DMS153 treated with DMSO at 0.1 percent for 48 hours (cell line): ENCODE data around the gene MSH6.

Experiments
- DNase-seq: peaks from one replicate; lab custom pipeline; 2025; ENCODE audit not compliant: unreplicated experiment; lab: John Stamatoyannopoulos, UW

Gene MSH6

DNA sequence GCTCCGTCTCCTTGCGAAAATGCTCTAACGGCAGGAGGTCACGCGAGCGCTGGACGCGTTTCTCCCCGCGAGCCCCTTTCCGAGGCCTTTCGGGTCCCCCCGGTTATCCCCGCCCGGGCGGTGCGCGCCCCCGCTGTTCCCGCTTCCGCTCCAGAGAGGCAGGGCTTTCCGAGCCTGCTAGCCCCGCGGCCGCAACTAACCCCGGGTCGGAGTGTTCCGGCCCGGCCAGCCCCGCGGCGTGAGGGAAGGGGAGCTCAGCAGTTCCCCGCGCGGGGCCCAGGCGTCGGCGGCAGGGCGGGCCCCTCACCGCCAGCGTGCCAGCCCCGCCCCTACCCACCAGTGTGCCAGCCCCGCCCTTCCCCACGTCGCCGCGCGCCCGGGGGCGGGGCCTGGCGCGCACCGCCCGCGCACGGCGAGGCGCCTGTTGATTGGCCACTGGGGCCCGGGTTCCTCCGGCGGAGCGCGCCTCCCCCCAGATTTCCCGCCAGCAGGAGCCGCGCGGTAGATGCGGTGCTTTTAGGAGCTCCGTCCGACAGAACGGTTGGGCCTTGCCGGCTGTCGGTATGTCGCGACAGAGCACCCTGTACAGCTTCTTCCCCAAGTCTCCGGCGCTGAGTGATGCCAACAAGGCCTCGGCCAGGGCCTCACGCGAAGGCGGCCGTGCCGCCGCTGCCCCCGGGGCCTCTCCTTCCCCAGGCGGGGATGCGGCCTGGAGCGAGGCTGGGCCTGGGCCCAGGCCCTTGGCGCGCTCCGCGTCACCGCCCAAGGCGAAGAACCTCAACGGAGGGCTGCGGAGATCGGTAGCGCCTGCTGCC is at the start of gene MSH6:
TSS of gene MSH6 (plus strand) at position 475 of the 815 bp plus-strand sequence. CDS start at position 564, 89 bp downstream.
- DNase-seq = peak; percentile 66

DNA sequence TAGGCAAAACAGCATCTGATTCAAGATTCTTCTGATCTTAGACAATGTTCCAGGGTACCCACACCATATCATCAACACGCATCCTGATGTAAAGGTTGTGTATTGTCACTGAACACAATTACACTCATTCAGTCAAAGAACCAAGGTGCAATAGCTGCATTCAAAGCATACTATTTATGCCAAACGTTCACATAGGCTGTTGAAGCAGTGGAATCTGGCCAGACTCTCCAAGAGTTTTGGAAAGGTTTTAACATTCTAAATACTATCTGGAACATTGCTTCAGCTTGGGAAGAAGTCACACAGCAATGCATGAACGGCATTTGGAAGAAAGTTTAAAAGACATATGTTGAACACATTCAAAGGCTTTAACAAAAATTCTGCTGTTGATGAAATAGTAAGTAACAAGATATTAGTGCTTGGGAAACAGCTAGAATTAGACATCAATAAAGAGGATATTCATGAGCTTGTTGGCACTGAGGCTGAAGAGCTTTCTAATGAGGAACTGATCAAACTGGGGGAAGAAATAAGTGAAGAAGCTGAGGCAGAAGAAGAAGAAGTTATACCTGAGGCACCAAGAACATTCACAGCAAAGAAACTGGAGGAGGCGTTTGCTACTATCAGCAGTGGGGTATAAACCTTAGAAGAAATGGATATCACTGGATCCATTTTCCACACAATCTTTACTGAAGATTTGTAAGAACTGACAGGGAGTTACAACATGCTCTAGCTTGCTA is 47.6 kb upstream of the MSH6 start:
- no peak for DNase-seq

GRCh38 chr2:47735912-47736311 is 47.0 kb upstream of the MSH6 start:
- no peak for DNase-seq

DNA sequence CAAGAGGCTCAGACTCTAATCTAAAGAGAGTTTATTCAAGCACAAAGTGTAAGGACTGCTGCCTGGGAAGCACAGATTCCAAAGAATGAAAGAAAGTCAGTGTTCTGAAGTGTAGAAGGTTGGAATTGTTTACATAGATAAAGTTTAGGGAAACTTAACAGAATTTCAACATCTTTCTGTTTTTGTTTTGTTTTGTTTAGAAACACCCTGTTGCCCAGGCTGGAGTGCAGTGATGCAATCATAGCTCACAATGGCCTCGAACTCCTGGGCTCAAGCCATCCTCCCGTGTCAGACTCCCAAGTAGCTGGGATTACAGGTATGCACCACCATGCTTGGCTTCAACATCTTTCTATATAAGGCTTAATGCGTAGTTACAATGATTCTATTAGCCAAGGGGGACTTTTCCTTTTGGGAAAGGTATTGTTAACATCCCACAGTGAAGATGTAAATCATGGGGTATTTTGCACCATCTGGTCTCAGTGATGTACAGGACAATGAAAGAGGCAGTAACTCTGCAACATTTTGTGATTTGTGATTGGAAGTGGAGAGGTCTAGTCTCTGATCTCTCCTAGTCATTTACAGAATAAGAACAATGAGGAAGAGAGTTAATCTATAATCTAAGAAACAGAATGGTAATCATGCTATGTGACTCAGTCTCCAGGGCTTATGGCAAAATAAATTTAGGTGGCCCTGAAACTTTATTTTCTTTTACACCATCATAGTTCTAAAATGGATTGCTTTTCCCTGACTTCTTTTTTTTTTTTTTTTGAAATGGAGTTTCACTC is 45.6 kb upstream of the MSH6 start:
- DNase-seq = no peak

DNA sequence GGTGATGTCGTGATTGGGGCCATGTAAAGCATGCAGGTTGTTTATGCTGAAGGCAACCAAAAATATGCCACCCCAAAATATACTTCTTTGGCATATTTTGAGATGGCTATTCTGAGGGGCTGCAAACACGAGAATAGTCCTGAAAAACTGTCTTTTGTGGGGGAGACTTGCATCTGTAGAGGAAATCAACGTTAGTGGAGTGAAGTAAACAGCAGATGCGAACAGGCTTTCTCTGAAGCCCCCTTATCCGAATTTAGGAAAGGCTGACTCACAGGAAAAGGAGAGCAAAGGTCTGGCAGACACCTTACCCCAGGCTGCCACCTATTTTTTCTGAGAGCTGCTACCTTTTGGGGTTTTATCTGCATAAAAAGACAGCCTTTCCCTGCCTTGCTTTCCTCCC is 44.6 kb upstream of the MSH6 start:
- no peak for DNase-seq

DNA sequence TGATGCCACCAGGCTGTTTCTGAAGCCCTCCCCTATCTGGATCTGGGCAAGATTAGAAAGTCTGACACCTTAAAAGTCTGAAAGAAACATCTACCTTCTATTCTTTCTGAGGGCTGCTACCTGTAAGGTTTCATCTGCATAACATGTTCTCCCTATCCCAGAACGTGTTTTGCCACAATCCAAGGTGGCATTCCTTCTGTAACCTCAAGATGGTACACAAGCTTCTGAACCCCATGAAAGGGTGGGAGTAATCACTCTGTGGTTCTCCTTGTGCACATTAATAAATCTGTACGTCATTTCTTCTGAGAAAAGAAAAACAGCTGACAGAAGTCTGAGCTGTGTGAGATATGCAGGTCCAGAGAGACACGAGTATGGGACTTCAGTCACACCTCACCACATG is 41.8 kb upstream of the MSH6 start:
- DNase-seq = no peak

GRCh38 chr2:47741637-47742036 is 41.3 kb upstream of the MSH6 start:
- no peak for DNase-seq

GRCh38 chr2:47744074-47744473 is 38.9 kb upstream of the MSH6 start:
- no peak for DNase-seq

GRCh38 chr2:47747878-47748277 is 35.1 kb upstream of the MSH6 start:
- no peak for DNase-seq

GRCh38 chr2:47751856-47752414 is 31.0 kb upstream of the MSH6 start:
- DNase-seq = no peak

- DNase-seq = no peak
Measured at GRCh38 chr2:47767497-47767844, 15.5 kb upstream of the MSH6 start.

- DNase-seq = peak; percentile 30
Measured at GRCh38 chr2:47767880-47768609, 14.9 kb upstream of the MSH6 start.

GRCh38 chr2:47769318-47769717 is 13.6 kb upstream of the MSH6 start:
- no peak for DNase-seq

- DNase-seq = no peak
Measured at GRCh38 chr2:47771211-47771610, 11.7 kb upstream of the MSH6 start.

DNA sequence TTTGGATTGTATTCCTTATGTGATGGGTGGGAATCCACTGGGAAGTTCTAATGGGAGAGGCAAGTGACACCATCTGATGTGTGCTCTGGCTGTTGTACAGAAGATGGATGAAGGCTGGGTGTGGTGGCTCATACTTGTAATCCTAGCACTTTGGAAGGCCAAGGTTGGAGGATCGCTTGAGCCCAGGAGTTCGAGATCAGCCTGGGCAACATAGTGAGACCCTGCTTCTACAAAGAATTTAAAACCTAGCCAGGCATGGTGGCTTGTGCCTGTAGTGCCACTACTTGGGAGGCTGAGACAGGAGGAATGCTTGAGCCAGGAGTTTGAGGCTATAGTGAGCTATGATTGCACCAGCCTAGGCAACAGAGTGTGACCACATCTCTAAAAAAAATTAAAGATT is 10.6 kb upstream of the MSH6 start:
- no peak for DNase-seq

GRCh38 chr2:47774567-47774966 is 8.4 kb upstream of the MSH6 start:
- no peak for DNase-seq

DNA sequence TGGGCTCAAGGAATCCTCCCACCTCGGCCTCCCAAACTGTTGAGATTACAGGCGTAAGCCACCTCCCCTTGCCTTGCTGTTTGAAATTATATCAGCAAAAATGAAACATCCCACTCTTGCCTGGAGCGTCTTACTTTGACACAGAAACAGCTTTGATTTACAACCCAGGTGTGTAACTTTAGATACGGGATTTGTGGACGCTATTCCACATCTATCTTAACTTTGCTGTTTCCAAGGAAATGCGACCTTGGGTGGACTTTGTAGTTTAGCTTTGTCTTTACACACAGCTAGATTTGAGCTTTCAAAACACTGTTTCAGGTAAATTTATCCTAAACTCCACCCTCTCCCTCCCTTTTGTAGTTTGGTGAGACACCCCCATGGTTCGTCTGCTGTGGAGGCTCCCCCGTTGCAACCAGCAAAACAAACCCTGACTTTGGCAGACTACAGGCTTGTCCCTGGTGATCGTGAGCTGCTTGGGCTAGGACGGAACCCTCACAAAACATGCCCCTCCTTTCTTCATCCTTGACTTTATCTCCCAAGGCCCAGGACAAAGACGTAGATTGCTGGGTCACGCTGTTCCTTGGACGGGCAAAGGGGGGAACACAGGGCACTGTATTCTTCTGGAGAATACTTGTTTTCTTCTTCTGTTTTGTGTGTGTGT is 5.5 kb upstream of the MSH6 start:
- no peak for DNase-seq

GRCh38 chr2:47778698-47779425 is 4.1 kb upstream of the MSH6 start:
- no peak for DNase-seq

- no peak for DNase-seq
Measured at GRCh38 chr2:47779426-47779790, 3.5 kb upstream of the MSH6 start.

DNA sequence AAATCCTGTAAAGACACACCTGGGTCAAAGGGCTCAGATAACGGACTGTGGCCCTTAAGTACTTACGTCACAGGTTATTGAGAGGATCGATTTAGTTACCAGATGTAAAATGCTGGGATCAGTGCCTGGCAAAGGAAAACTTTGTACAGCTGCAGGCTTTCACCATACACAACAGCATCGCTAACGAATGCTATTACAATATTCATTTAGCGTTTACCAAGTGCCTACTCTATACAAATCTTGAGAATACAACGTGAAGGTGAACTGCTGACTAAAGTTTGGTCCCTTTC is 619 bp upstream of the MSH6 start:
- peak; percentile 66 for DNase-seq
